HepG2 (cell line): Measurements from ENCODE around the gene POLRMT. TPM values are rescaled to one million over a fixed set of nuclear protein-coding genes. Genes with fewer than 3 reads are reported as not detected.

Experiments
- AGO1 ChIP-seq: fragments of 200-400 bp; formaldehyde crosslinking; IDR thresholded peaks from 2 replicates; pipeline ENCODE4 v1.6.1; 2017; ENCODE audit warnings: mild to moderate bottlenecking, low read depth, low read length, moderate library complexity; ENCODE audit not compliant: poor library complexity, severe bottlenecking
- AGO2 ChIP-seq: fragments of 200-400 bp; formaldehyde crosslinking; optimal IDR thresholded peaks from 2 replicates; pipeline ENCODE3; 2017; ENCODE audit warnings: mild to moderate bottlenecking, low read depth, low read length, moderate library complexity
- CENPBD1 ChIP-seq: sonication (generic); formaldehyde crosslinking; IDR thresholded peaks from 2 replicates; pipeline ENCODE4 v1.8.0; 2022; ENCODE audit warnings: missing genetic modification reagents, low read depth, mild to moderate bottlenecking, borderline replicate concordance
- CREM ChIP-seq, 2 experiments: sonication (generic) in 1 of 2; formaldehyde crosslinking in 1 of 2; IDR thresholded peaks; 2 replicates each; pipeline versions ENCODE4 v1.4.0 to v1.6.1; 2016 to 2020; ENCODE audit warnings: antibody characterized with exemption in 1 of 2, mild to moderate bottlenecking in 1 of 2, missing genetic modification reagents in 1 of 2
- GLI4 ChIP-seq: sonication (generic); formaldehyde crosslinking; IDR thresholded peaks from 2 replicates; pipeline ENCODE4 v1.5.1; 2020; ENCODE audit warnings: missing genetic modification reagents, mild to moderate bottlenecking, moderate library complexity, borderline replicate concordance
- KLF16 ChIP-seq, 2 experiments: sonication (generic) in 1 of 2; formaldehyde crosslinking in 1 of 2; IDR thresholded peaks; 2 replicates each; pipeline versions ENCODE4 v1.6.1 to v1.8.0; 2016 to 2023; ENCODE audit warnings: missing genetic modification reagents in 2 of 2, missing compliant biosample characterization in 1 of 2
- LBX2 ChIP-seq: sonication (generic); formaldehyde crosslinking; IDR thresholded peaks from 2 replicates; pipeline ENCODE4 v1.5.0; 2020; ENCODE audit warnings: missing genetic modification reagents, mild to moderate bottlenecking, borderline replicate concordance
- MAFG ChIP-seq: sonication (generic); formaldehyde crosslinking; IDR thresholded peaks from 2 replicates; pipeline ENCODE4 v1.5.1; 2020; ENCODE audit warnings: mild to moderate bottlenecking, missing genetic modification reagents
- MYC ChIP-seq: sonication (generic); formaldehyde crosslinking; IDR thresholded peaks from 2 replicates; pipeline ENCODE4 v1.9.0; 2021; ENCODE audit warnings: missing genetic modification reagents, borderline replicate concordance
- MYPOP ChIP-seq: sonication (generic); formaldehyde crosslinking; IDR thresholded peaks from 2 replicates; pipeline ENCODE4 v1.8.1; 2023; ENCODE audit warnings: mild to moderate bottlenecking, moderate library complexity, missing genetic modification reagents
- PCBP2 ChIP-seq: fragments of 200-400 bp; formaldehyde crosslinking; optimal IDR thresholded peaks from 2 replicates; pipeline ENCODE3; 2018; ENCODE audit warnings: low read length, low read depth; ENCODE audit not compliant: poor library complexity, severe bottlenecking
- POGK ChIP-seq: sonication (generic); formaldehyde crosslinking; conservative IDR thresholded peaks from 2 replicates; pipeline ENCODE4 v1.8.0; 2022; ENCODE audit warnings: mild to moderate bottlenecking, moderate library complexity, missing genetic modification reagents
- SYNCRIP ChIP-seq: fragments of 200-400 bp; formaldehyde crosslinking; IDR thresholded peaks from 2 replicates; pipeline ENCODE4 v1.6.1; 2018; ENCODE audit warnings: mild to moderate bottlenecking, low read depth, low read length; ENCODE audit not compliant: insufficient read depth
- TAF15 ChIP-seq: fragments of 200-400 bp; formaldehyde crosslinking; IDR thresholded peaks from one replicate; pipeline ENCODE4 v1.6.1; 2018; ENCODE audit warnings: mild to moderate bottlenecking, low read depth, low read length; ENCODE audit not compliant: poor library complexity, severe bottlenecking
- YEATS4 ChIP-seq: sonication (generic); formaldehyde crosslinking; IDR thresholded peaks from 2 replicates; pipeline ENCODE4 v1.4.0; 2020; ENCODE audit warnings: missing genetic modification reagents, borderline replicate concordance
- ZFP62 ChIP-seq: sonication (generic); formaldehyde crosslinking; IDR thresholded peaks from 2 replicates; pipeline ENCODE4 v1.4.0; 2020; ENCODE audit warnings: missing genetic modification reagents
- ZGPAT ChIP-seq: IDR thresholded peaks from 2 replicates; pipeline ENCODE4 v1.6.1; 2016; ENCODE audit warnings: mild to moderate bottlenecking
- ZNF160 ChIP-seq: sonication (generic); formaldehyde crosslinking; IDR thresholded peaks from 2 replicates; pipeline ENCODE4 v1.8.0; 2022; ENCODE audit warnings: mild to moderate bottlenecking, inconsistent platforms, missing genetic modification reagents
- ZNF276 ChIP-seq: sonication (generic); formaldehyde crosslinking; IDR thresholded peaks from 2 replicates; pipeline ENCODE4 v1.4.0; 2020; ENCODE audit warnings: mild to moderate bottlenecking, low read depth, missing genetic modification reagents
- ZNF790 ChIP-seq: sonication (generic); formaldehyde crosslinking; IDR thresholded peaks from 2 replicates; pipeline ENCODE4 v1.8.0; 2022; ENCODE audit warnings: missing genetic modification reagents, mild to moderate bottlenecking, borderline replicate concordance
- polyA plus RNA-seq, 8 experiments: library from polyadenylated mRNA; depleted of rRNA in 3 of 8; stranded (reverse) in 7 of 8; unstranded in 1 of 8; fragments of >200 nt; fragmentation: Illumina TruSeq in 4 of 8; extraction: Trizol in 4 of 8; gene quantifications; 2 replicates each; pipeline versions ENCODE4 v1.2.1 to v1.2.3, GENCODE V29; 2011 to 2016; ENCODE audit warnings: low read depth in 4 of 8, missing spikeins in 1 of 8, mixed read lengths in 1 of 8; ENCODE audit not compliant: insufficient read depth in 1 of 8
- total RNA-seq, 5 experiments: library from RNA; depleted of rRNA; stranded (reverse); fragments of >200 nt; fragmentation: Illumina TruSeq; extraction: Trizol; gene quantifications; 2 replicates each; pipeline ENCODE4 v1.2.3, GENCODE V29; 2016; ENCODE audit warnings: low read depth in 1 of 5

Gene POLRMT
- total and polyA plus RNA-seq, 2 of the 13 experiments (the other 11 are each of a cell fraction or from before 2014, with no cell fraction given) = 78.0 to 101 TPM

- TF ChIP-seq ZNF276 = no peak
- TF ChIP-seq GLI4 = 0 out of 2 replicates have a peak, but pooled peaks have one; percentile 33
- TF ChIP-seq SYNCRIP = no peak
- 0 out of 2 replicates have a peak, but pooled peaks have one; percentile 19 for TF ChIP-seq MAFG (CRISPR knock-in tag)
- no peak for TF ChIP-seq CREM (IDR thresholded peaks at IDR 0.05)
- no peak for TF ChIP-seq CREM (CRISPR knock-in tag; IDR thresholded peaks at IDR 0.05)
- TF ChIP-seq ZFP62 (CRISPR knock-in tag) = no peak
- TF ChIP-seq LBX2 = no peak
- 0 out of 4 replicates have a peak, but pooled peaks of 1 of the 2 experiments have one; percentile 2 for TF ChIP-seq KLF16 (CRISPR knock-in tag; IDR thresholded peaks at IDR 0.05)
- TF ChIP-seq AGO1 = peak; percentile 69
- TF ChIP-seq POGK = peak; percentile 66; the same call in 1 of the 2 replicates
- no peak for TF ChIP-seq YEATS4 (CRISPR knock-in tag)
- TF ChIP-seq TAF15 = peak; percentile 7
- peak; percentile 22; the same call in 1 of the 2 replicates for TF ChIP-seq MYPOP
- 0 out of 2 replicates have a peak, but pooled peaks have one; percentile 6 for TF ChIP-seq ZGPAT (CRISPR knock-in tag)
- TF ChIP-seq MYC = 0 out of 2 replicates have a peak, but pooled peaks have one; percentile 26
- TF ChIP-seq CENPBD1 (CRISPR knock-in tag) = no peak
- no peak for TF ChIP-seq PCBP2
- 0 out of 2 replicates have a peak, but pooled peaks have one; percentile 28 for TF ChIP-seq ZNF160 (CRISPR knock-in tag)
- peak; percentile 60 for TF ChIP-seq AGO2
- TF ChIP-seq ZNF790 (CRISPR knock-in tag) = peak; percentile 2; the same call in 1 of the 2 replicates
Observed at GRCh38 chr19:572743-573518, 60.4 kb downstream of the POLRMT start (continued).
